Renal cortical epithelial cell (primary cell): ENCODE results near the gene UBA7. TPM values are rescaled to one million over a fixed set of nuclear protein-coding genes. Genes with fewer than 3 reads are reported as not detected.

ENCODE experiments used
- DNase-seq: peaks from one replicate; pipeline ENCODE4 v3.0.0-alpha.2; 2011; ENCODE audit warnings: low read depth
- total RNA-seq: library from RNA; depleted of rRNA; stranded (reverse); fragments of >200 nt; gene quantifications from 2 replicates; pipeline ENCODE4 v1.2.3, GENCODE V29; 2014

Gene UBA7
- total RNA-seq, 1 donor from 2014 or later = 25.1 TPM

DNA sequence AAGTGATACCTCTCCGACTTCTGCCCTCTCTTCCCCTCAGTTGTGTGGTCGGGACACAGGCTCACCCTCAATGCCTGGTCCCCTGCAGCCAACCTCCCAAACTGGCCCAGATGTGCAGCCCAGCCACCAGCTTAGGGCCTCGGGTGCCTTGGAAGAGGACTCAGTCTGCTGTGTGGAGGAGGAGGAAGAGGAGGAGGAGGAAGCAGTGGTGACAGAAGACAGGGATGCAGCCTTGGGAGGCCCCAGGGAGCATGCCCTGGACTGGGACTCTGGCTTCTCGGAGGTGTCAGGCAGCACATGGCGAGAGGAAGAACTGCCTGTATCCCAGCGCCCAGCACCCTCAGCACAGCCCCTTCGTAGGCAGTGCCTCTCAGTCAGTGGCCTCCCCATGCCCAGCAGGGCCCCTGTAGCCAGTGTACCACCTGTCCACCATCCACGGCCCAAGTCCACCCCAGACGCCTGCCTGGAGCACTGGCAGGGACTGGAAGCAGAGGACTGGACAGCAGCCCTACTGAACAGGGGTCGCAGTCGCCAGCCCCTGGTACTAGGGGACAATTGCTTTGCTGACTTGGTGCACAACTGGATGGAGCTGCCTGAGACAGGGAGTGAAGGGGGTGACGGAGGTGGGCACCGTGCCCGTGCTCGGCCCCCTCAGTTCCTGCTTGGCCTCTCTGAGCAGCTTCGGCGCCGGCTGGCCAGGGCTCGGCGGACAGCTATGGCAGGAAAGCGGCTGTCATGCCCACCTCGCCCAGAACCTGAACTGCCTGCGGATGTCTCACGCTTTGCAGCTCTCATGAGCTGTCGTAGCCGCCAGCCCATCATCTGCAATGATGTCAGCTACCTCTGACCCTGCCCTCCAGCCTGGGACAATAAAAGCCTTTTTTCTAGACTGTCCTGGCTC lies 9.4 kb downstream of the UBA7 start:
- DNase-seq = no peak

DNA sequence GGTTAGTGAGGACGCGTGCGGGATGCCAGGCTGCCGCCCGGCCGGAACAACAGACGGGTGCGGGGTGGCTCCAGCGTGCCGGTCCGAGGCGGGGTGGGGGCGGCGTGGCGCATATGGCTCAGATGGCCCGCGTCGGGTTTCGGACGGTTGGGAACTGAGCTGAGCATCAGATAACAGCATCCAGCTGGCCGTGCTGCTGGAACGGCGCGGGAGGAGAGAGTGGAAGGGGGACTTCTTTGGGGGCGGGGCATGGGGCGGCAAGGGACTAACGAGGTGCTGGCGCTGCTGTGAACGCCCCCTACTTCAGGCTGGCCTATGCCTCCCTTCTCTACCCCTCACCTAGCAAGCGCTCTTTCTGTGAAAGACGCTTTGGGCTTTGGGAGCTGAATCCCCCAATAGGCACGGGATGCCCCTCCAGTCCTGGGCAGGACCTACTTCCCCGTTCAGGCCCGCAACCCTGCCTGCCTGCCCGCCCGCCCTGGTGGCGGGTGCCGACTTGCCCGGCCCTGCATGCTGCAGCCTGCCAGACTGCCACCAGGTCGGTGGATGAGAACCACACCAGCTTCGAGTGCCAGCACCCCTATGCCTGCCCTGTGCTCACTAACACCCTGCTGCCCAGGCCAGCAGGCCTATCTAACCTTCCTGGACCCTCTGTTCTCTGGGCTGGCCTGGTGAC lies 10.2 kb downstream of the UBA7 start:
- no peak for DNase-seq

DNA sequence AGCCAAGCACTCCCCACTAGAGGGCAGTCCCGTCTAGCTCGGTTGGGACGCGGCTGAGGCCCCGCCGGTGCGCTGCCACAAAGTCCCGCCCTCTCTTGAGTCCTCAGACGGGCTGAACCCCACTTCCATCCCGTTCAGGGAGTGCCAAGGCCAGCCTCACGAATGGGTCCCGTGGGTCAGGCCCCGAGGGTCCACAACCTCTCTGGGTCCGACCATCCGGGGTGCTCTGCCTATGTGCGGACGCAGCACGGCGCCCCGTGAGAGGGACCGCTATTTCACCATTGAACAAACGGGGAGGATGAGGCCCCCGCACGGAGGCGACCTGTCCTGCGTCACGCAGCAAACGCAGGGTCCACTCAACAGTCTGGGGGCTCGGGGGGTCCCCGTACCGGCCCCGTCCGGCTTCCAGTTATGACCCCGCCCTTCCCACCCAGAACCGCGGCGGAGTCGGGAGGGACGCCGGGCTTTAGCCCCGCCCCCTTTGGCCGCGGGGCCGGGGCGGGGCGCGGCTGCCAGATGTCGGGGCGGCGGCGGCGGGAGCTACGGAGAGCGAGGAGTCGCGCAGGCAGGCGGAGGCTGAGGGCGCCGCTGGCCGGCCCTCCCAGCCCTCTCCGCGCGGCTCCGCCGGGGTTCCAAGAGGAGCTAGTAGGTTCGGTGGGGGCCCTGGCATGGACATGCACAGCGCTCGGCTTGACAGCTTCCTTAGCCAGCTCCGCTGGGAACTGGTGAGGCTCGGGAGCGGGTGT lies 10.9 kb downstream of the UBA7 start, which contains the start of gene INKA1:
Gene INKA1, plus strand, starts transcription at position 543 of the 746 bp plus-strand sequence. Its CDS starts 132 bp downstream, at position 675.
- DNase-seq = peak; percentile 44

DNA sequence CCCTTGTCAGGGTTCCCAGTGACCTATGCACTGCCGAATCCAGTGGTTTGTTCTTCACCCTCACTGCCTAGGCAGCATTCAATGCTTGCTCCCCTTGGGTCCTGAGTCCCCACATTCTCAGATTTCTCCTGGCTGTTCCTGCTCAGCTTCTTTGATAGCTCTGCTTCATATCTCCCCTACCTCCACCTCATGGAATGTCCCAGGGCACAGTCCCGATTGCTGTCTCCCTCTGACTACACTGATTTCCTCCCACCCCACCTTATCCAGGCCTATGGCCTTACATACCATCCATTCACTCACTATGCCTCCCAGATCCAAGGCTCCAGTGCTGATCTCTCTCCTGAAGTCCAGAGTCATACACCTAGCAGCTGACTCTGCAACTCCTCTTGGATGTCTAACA lies 12.6 kb downstream of the UBA7 start:
- no peak for DNase-seq

DNA sequence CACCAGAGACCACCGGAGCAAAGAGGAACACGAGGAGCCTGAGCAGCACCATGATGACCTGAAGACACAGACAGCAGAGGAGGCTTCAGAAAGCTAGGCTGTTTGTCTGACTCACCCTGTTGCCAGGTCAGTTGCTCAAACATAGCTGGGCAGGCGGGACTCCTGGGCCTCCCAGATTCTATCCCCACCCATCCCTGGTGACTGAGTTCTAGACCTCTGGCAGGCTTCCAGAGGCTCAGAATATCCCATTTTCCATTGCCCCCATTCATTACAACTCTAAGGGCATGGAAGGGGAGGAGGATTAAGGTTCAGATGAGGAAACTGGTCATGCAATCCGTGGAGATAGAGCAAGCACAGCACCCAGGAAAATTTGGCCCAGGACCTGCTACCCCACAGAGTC lies 14.0 kb downstream of the UBA7 start, which contains the start of gene CDHR4:
Gene CDHR4, minus strand, starts transcription at position 113 of the 400 bp plus-strand sequence. Its CDS starts 61 bp downstream, at position 52.
- DNase-seq = peak; percentile 82

DNA sequence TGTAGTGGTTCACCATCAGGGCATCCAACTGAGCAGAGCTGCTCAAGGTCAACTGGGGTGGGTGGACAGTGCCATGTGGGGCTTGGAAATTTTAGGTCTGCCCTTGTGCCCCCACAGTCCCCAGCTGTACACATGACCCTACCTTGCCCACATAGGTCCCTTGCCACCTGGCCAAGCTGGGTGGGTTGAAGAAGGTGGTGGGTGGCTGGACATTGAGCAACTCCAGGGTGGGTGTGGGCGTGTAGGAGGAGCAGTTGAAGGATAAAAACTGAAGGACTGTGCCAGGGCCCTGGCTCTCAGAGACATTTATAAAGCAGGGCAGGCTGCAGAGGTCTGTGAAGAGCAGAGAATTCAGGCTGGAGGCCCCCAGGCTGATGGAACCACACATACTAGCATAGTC lies 14.6 kb downstream of the UBA7 start:
- no peak for DNase-seq

DNA sequence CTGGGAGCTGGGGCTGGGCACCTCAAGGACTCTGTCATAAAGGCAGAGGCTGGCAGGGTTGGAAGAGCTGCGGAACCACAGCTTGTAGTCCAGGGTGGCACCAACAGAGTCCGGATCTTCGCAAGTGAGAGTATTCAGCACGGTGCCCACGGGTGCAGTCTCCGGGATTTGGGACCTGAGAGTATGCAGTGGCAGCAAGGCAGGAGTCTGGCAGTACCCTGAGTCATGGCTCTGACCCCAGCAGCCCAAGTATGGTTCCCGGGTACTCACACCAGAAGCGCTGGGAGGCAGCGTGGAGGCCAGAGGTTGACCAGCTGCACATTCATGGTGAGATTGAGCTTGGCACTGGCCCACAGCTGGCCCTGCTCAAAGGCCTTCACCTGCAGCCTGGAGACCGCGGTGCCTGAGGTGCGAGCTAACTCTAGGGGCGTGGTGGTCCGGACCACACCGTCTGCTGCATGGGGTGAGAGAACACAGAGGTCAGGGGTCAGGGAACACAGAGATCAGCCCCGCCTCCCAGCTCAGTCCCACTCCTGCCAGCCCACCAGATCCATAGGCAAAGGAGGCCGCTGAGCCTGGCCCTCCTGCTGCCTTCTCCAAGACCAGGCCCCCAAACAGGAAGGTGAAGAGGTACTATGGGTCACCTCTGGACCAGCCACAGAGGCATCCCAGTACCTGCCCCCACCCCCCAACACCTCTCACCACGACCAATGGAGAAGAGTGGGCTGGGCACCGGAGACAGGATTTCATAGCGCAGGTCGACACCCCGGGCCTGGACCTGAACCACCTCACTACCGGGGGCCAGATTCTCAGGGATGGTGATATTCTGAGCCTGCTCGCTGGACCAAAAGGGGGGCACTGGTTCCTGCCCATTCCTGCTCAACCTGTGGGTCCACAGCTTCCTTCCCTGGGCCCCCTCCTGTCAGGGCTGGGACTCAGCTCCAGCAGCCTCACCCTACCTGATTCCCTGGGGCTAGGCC lies 18.5 kb downstream of the UBA7 start:
- DNase-seq = no peak

DNA sequence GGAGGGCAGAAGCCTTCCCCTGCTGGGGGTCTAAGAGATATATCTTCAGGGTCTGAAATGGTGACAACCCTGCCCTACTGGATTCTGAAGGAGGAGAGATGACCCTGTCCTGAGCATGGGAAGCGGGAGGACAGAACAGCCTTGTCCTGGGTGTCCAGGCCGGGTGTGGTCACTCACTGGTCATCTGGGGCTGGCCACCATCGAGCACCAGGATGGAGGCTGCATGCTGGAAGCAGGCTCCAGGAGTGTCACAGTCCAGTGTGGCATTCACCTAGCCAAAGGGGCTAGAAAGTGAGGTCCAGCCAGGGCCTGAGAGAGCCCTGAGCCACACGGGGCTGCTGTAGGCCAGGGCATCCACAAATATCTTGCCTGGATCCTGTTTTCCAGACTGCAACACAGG lies 19.3 kb downstream of the UBA7 start:
- DNase-seq = no peak

DNA sequence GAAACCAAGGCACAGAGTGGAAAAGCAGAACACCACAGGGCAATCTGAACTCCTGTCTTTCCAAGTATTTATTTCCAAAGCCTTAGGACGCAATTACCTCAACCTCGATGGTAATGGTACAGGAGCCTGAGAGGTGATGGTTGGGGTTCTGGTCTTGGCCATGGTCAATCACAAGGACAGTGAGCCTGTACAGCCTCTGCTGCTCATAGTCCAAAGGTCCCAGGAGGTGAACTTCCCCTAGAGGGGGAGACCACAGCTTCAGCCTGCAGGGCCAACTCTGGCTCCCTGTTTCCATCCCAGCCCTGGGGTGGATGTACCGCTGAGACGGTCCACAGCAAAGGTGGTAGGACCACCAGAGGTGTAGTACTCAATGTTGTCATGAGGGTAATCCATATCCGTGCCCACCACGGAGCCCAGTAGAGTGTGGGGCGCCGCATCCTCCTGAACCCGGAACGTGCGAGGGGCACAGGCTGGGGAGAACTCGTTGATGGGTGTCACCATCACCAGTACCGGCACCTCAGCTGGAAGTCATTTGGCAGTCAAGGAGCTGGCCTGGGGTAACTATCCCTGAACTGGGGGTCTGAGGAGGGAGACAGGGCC lies 20.2 kb downstream of the UBA7 start:
- DNase-seq = no peak

DNA sequence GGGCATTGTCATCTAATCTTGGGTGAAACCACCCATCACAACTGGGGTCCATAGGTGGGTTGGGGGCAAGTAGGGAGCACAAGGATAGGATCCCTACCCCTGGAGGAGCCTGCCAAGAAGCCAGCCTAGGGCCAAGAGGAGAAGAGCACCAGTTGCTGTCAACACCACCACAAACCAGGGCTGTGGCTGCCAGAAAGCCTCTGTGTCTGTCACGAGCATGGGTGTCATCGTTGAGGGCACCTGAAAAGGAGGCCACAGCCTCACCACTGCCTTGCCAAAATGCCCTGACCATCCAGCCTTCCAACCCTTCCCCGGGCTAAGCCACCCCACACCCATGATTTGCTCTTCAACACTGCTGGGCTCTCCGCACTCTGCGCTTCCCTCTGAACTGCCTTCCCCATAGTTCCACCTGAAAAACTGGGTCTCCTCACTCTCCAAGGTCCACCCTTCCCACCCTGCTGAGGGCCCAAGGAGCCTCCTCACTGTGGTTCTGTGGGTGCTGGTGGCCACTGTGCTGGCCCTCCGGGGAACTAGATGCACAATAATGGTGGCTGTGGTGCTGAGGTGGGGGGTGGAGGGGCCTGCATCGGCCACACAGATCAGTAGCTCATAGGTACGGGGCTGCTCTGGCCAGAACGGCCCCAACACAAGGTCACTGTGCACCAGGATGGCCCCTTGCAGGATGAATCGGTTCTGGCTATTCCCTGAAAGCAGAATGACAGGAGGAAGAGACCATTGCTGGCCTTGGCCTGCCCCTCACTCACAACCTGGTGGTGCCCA lies 21.2 kb downstream of the UBA7 start:
- DNase-seq = no peak

DNA sequence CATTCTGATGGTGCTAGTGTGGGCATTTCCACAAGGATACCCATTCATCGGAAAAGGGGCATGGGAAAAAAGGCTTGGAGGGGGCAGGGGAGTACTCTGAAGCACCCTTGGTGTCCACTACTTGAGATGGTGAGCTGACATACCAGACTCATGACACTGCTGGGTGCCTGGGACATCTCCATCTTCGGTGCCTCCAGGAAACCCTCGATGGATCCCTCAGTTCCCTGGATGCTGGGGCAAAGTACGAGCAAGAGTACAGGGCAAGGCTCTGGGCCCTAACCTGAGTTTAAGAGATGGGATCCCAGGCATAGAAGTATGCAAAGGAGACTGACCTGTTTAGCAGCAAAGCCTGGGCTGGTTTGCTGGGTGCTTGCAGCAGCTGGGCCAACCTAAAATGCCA lies 22.2 kb downstream of the UBA7 start:
- DNase-seq = no peak

DNA sequence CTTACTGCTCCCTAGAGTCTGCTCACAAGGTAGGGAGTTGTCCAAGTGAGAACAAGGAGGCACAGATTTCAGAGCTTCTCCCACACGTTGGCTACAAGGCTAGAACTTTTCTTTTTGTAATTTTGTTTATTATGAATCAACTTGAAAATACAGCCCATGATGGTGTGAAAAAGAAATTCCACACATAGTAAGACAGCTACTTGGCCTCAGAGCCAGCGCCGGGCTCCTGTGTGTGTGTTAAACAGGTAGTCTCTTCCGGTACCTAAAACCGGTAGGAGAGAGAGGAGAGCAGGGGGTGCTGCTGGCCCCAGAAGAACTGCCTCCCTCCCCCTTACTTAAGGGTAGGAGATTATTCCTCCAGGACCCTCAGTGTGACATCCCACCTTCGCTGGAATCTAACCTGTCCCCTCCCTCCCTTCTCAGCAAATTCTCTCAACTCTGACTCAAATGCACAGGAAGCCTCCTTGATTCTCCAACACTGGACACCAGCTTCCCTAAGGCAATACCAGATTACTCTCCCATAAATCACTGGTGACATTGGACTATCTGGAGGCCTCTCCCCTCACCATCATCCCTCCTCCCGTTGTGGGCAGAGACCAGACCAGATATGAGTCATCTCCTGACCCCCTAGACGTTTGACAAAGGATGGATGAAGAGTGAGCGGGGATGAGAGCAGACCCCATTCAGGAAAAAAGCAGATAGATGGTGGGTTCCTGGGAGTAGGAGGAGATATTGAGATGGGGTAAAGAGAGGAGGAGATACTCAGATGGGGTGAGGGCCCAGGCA lies 22.9 kb downstream of the UBA7 start:
- DNase-seq = no peak

DNA sequence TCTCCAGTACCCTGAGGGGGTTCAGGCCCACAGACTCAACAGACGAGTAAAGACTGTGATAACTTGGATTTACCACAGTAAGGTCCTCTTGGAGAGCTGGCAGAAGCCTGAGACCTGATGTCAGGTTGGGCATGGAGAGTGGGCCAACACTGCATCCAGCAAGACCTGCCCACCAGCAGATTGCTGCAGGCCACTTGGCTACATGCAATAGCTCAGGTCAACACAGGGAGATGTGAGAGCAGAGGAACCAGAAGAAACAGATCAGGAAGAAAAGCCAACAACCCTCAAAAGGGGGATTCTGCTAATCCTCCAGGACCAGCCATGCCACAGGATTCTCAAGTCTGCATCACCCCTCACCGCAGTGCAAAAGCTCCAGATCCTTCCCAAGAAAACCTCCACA lies 25.7 kb downstream of the UBA7 start:
- DNase-seq = no peak

DNA sequence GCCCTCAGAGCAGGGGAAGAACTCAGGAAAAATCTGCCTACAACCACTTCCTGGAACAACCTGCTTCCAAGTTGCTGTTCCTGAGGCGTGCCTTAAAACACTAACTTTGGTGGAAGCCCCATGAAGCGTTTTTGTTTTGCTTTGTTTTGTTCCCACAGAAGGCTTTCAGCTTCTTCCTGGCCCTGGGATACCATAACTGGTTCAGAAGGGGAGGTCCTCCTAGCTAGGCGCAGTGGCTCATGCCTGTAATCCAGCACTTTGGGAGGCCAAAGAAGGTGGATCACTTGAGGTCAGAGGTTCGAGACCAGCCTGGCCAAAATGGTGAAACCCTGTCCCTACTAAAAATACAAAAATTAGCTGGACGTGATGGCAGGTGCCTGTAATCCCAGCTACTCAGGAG lies 26.2 kb downstream of the UBA7 start:
- no peak for DNase-seq

DNA sequence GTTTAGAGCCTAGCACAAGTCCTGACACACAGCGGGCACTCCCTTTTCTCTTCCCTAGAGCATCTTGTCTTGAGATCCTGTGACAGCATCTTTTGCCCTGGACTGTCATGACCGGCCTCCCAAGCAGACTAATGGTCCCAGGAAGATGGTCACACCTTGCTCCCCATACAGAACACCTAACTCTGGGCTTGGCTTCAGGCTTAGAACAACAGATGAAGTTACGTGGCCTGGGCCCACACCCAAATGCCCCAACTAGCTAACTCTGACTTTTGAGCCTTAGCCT lies 26.6 kb downstream of the UBA7 start:
- DNase-seq = no peak

DNA sequence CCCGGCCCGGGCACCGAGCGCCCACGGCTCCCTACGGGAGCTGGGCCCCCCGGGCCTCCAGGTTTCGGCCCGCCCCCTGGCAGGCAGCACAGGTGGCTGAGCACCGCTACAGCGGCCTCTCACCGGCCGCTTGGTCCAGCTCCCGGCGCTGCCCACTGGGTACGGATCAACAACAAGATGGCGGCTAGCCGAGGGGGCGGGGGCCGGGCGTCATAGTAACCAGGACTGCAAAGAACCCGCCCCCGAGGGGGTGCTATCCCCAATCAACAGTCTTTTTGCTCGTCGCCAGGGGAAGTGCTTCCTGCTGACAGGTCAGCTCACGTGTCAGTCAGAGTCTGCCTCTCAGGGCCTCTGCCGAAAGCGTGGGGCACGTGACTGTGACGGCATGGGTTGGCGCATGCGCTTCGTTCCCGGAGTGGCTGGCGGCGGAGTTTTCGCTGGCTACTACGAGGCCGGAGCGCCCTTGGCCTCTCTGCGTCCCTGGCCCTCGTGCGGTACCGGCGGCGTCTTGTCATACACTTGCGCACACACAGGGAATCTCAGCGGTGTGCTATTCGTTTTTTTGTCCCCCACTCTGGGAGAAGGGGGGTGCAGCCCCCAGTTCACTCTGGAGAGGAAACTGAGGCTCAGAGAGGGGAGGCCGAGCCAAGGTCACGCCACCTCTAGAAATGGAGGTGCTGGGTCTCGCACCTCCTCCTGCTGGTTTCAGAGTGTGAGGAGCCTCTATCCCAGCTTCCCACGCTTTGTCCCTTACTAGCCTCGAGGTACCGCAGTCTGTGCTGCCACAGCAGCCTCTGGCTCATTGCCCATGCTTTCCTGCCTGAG lies 27.2 kb downstream of the UBA7 start, which contains the start of gene IP6K1:
Gene IP6K1, minus strand, starts transcription at position 186 of the 825 bp plus-strand sequence. CDS start 38,502 bp downstream, outside the sequence.
- peak; percentile 100 for DNase-seq

DNA sequence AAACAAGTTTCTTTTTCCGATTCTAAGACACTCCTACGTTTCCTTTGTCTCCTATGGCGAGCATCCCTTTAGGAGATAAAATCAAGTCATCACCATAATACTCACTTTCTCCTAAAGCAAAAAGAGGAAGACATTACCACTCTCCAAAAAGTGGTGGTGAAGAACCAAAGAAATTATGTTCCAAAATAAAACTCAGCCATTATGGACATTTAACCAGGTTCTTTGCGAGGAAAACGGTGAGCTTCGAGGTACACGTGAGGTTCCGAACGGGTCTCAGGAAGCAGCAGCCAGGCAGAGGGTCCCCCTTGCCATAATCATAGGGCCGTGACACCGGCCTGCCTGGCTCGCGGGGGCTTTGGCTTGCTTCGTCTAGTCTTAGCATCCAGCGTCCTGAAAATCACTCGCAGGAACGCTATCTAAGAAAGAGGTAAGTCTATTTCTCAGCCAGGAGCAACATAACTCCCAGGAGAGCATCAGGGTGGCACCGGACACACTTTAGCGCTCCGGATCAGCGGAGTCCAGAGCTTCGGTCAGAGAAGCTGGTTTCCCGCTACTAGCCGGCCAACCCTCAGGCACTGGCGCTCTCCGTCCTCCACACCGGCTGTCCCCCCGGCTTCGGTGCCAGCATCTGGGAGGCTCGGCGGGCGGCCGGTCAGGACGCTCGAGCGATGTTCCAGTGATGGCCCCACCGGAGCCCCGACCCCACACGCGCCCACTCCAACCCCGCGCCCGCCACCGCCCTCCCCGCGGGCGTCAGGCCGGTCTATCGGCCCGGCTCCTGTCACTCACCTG lies 28.0 kb downstream of the UBA7 start:
- peak; percentile 33 for DNase-seq
